Measurements from ENCODE around the gene DOK4. TPM values are rescaled to one million over a fixed set of nuclear protein-coding genes. Genes with fewer than 3 reads are reported as not detected.

The DOK4 gene
- total RNA-seq, 1 experiment from 2014 or later, result 6.8 TPM

- ATAC-seq, result no peak
- H3K4me3 ChIP-seq (ENCODE audit: low read depth in 2 of 2, low read length in 2 of 2), result no peak overlapping the region
- POLR2A ChIA-PET, result no interaction called here
- H3K36me3 ChIP-seq (ENCODE audit: control insufficient read depth, insufficient read depth, low read length), result no peaks in the 10 kb centered on the region
- no peak overlapping the region for H3K27ac ChIP-seq (ENCODE audit: low read length)
- DNase-seq (ENCODE audit: low read depth, low spot score), result no peak
- H3K4me1 ChIP-seq (ENCODE audit: control insufficient read depth, insufficient read depth, low read length), result no peaks in the 10 kb centered on the region
- H3K9me3 ChIP-seq (ENCODE audit: control insufficient read depth, insufficient read depth, low read depth, low read length), result no peaks in the 10 kb centered on the region
- CTCF ChIA-PET, result no interaction called here
- H3K27me3 ChIP-seq (ENCODE audit: control insufficient read depth, insufficient read depth, low read length), result no peaks in the 10 kb centered on the region
- no TSS peak for BruUV-seq (replicated peaks)
- TF ChIP-seq POLR2AphosphoS5 (IDR thresholded peaks at IDR 0.05; ENCODE audit: low read depth, low read length) (no peak), REST (IDR thresholded peaks at IDR 0.05; ENCODE audit: insufficient read depth in 1 of 2, low read depth in 2 of 2, low read length in 1 of 2) (no peak), CTCF (IDR thresholded peaks at IDR 0.05) (no peak), SIN3A (IDR thresholded peaks at IDR 0.05; ENCODE audit: borderline replicate concordance, insufficient read depth, low read depth, low read length) (no peak), TCF7L2 (IDR thresholded peaks at IDR 0.05; ENCODE audit: low read depth, low read length) (no peak)
- in situ Hi-C loops (cut with HindIII; ENCODE audit: low pct_unique_long_range_greater_than_20kb, low sequenced_read_pairs), result no loop called here
- intact Hi-C loops (cut with micrococcal nuclease; ENCODE audit: unreplicated experiment), result loop anchor here (5.0 to 10.0 kb wide), 3 partner anchors 54 to 217 kb away; partner anchors contain the start of gene POLR2C
Observed at GRCh38 chr16:57518922-57519321, 32.6 kb upstream of the DOK4 start.

- TF ChIP-seq CTCF (IDR thresholded peaks at IDR 0.05) (no peak), TCF7L2 (IDR thresholded peaks at IDR 0.05; ENCODE audit: low read depth, low read length) (no peak), SIN3A (IDR thresholded peaks at IDR 0.05; ENCODE audit: borderline replicate concordance, insufficient read depth, low read depth, low read length) (no peak), POLR2AphosphoS5 (IDR thresholded peaks at IDR 0.05; ENCODE audit: low read depth, low read length) (no peak), REST (IDR thresholded peaks at IDR 0.05; ENCODE audit: insufficient read depth in 1 of 2, low read depth in 2 of 2, low read length in 1 of 2) (no peak)
- intact Hi-C loops (cut with micrococcal nuclease; ENCODE audit: unreplicated experiment) (loop anchor here (5.0 to 10.0 kb wide), 3 partner anchors 54 to 216 kb away; partner anchors contain the start of gene POLR2C), in situ Hi-C loops (cut with HindIII; ENCODE audit: low pct_unique_long_range_greater_than_20kb, low sequenced_read_pairs) (no loop called here)
- ATAC-seq (no peak), DNase-seq (ENCODE audit: low read depth, low spot score) (no peak)
- POLR2A ChIA-PET, result no interaction called here
- H3K27me3 ChIP-seq (ENCODE audit: control insufficient read depth, insufficient read depth, low read length), result no peaks in the 10 kb centered on the region
- no peaks in the 10 kb centered on the region for H3K36me3 ChIP-seq (ENCODE audit: control insufficient read depth, insufficient read depth, low read length)
- H3K27ac ChIP-seq (ENCODE audit: low read length), result no peak overlapping the region
- CTCF ChIA-PET, result no interaction called here
- no TSS peak for BruUV-seq (replicated peaks)
- H3K4me3 ChIP-seq (ENCODE audit: low read depth in 2 of 2, low read length in 2 of 2), result no peak overlapping the region
- H3K4me1 ChIP-seq (ENCODE audit: control insufficient read depth, insufficient read depth, low read length), result no peaks in the 10 kb centered on the region
- H3K9me3 ChIP-seq (ENCODE audit: control insufficient read depth, insufficient read depth, low read depth, low read length), result no peaks in the 10 kb centered on the region
Observed at GRCh38 chr16:57518520-57518919, 32.2 kb upstream of the DOK4 start.

Data from Panc1 (cell line).